H1 (cell line): ENCODE data around the gene USP36. TPM values are rescaled to one million over a fixed set of nuclear protein-coding genes. Genes with fewer than 3 reads are reported as not detected.

ENCODE experiments used
- CTCF ChIA-PET: fragments of 300-600 bp; sonication (Branson Sonifier 250); formaldehyde crosslinking; loops from one replicate; lab custom pipeline; 2021; ENCODE audit not compliant: partially characterized antibody; lab: Charles Lee
- POLR2A ChIA-PET: fragments of 300-600 bp; sonication (Branson Sonifier 250); formaldehyde crosslinking; loops from one replicate; lab custom pipeline; 2021; ENCODE audit warnings: inconsistent platforms; ENCODE audit not compliant: partially characterized antibody; lab: Charles Lee
- DNase-seq, 2 experiments: peaks; one replicate each; pipeline versions ENCODE4 v3.0.0 to v3.0.0-alpha.2; 2010 to 2022; ENCODE audit warnings: low spot score in 2 of 2, low read depth in 1 of 2, mixed read lengths in 1 of 2
- FAIRE-seq: peaks from 2 replicates; lab custom pipeline; 2011; peaks lifted over from hg19 to GRCh38; lab: Jason Lieb, UNC
- H2AFZ ChIP-seq: 2 replicates; pipeline ENCODE4 v1.8.1; 2012; ENCODE audit warnings: low read length, inconsistent platforms
- H2AK5ac ChIP-seq: 2 replicates; pipeline ENCODE4 v1.6.1; 2013; ENCODE audit warnings: low read depth, low read length
- H2BK120ac ChIP-seq: replicated peaks from 2 replicates; pipeline ENCODE3; 2013; ENCODE audit warnings: low read depth, low read length, inconsistent platforms
- H2BK12ac ChIP-seq: 2 replicates; pipeline ENCODE4 v1.6.1; 2013; ENCODE audit warnings: low read depth, low read length
- H2BK15ac ChIP-seq: 2 replicates; pipeline ENCODE4 v1.6.1; 2013; ENCODE audit warnings: low read length
- H2BK20ac ChIP-seq: 2 replicates; pipeline ENCODE4 v1.6.1; 2013; ENCODE audit warnings: low read length
- H2BK5ac ChIP-seq: 2 replicates; pipeline ENCODE4 v1.6.1; 2013; ENCODE audit warnings: low read depth, low read length
- H3K14ac ChIP-seq: 2 replicates; pipeline ENCODE4 v1.6.1; 2013; ENCODE audit warnings: inconsistent platforms; ENCODE audit not compliant: insufficient read length
- H3K18ac ChIP-seq: 2 replicates; pipeline ENCODE4 v1.6.1; 2013; ENCODE audit warnings: low read length; ENCODE audit errors: extremely low read depth
- H3K23ac ChIP-seq: 2 replicates; pipeline ENCODE4 v1.6.1; 2013; ENCODE audit warnings: inconsistent platforms; ENCODE audit not compliant: insufficient read length
- H3K23me2 ChIP-seq: 2 replicates; pipeline ENCODE4 v1.6.1; 2013; ENCODE audit warnings: low read depth, low read length
- H3K27ac ChIP-seq: 2 replicates; pipeline ENCODE4 v1.6.1; 2011; ENCODE audit warnings: low read depth, low read length, inconsistent platforms
- H3K27me3 ChIP-seq, 4 experiments: replicated peaks in 1 of 4; 1 replicate in 1 of 4; 2 replicates in 3 of 4; pipeline versions ENCODE4 v1.6.1 to v1.8.1; 2011 to 2013; ENCODE audit warnings: low read length in 3 of 4, mild to moderate bottlenecking in 3 of 4, inconsistent platforms in 2 of 4, mixed read lengths in 2 of 4, moderate library complexity in 1 of 4; ENCODE audit not compliant: control insufficient read depth in 3 of 4, insufficient read depth in 3 of 4; ENCODE audit errors: extremely low read depth in 1 of 4
- H3K36me3 ChIP-seq, 4 experiments: 2 replicates each; pipeline versions ENCODE4 v1.6.1 to v1.8.1; 2011 to 2013; ENCODE audit warnings: mild to moderate bottlenecking in 4 of 4, low read length in 3 of 4, moderate library complexity in 2 of 4, control low read depth in 1 of 4, inconsistent platforms in 1 of 4; ENCODE audit not compliant: insufficient read depth in 4 of 4, control insufficient read depth in 2 of 4
- H3K4ac ChIP-seq: replicated peaks from 2 replicates; pipeline ENCODE3; 2013; ENCODE audit warnings: low read length, low read depth, mixed read lengths, inconsistent platforms; ENCODE audit not compliant: insufficient read length
- H3K4me1 ChIP-seq, 4 experiments: replicated peaks in 1 of 4; 1 replicate in 1 of 4; 2 replicates in 3 of 4; pipeline versions ENCODE4 v1.6.1 to v1.8.1; 2011 to 2013; ENCODE audit warnings: low read length in 3 of 4, inconsistent platforms in 2 of 4, mixed read lengths in 1 of 4; ENCODE audit not compliant: insufficient read depth in 4 of 4, control insufficient read depth in 3 of 4
- H3K4me2 ChIP-seq, 2 experiments: 2 replicates each; pipeline versions ENCODE4 v1.6.1 to v1.8.1; 2011 to 2013; ENCODE audit warnings: low read depth in 2 of 2, low read length in 2 of 2, control low read depth in 1 of 2, inconsistent platforms in 1 of 2, mild to moderate bottlenecking in 1 of 2; ENCODE audit not compliant: insufficient read depth in 1 of 2
- H3K4me3 ChIP-seq, 4 experiments: fragments of 200-600, 300-600 bp in 1 of 4; sonication (generic), shearing (Covaris generic), sonication (Bioruptor Twin) in 1 of 4; 2 replicates each; pipeline versions ENCODE4 v1.5.1 to v1.8.1; 2011 to 2016; ENCODE audit warnings: low read length in 4 of 4, low read depth in 3 of 4, control low read depth in 2 of 4, inconsistent platforms in 2 of 4, mild to moderate bottlenecking in 2 of 4, mixed read lengths in 1 of 4, moderate library complexity in 1 of 4; ENCODE audit not compliant: insufficient read depth in 2 of 4; ENCODE audit errors: extremely low read depth in 1 of 4
- H3K56ac ChIP-seq: replicated peaks from 2 replicates; pipeline ENCODE3; 2013; ENCODE audit warnings: low read depth, mild to moderate bottlenecking, mixed read lengths, low read length, inconsistent platforms; ENCODE audit not compliant: insufficient read length
- H3K79me1 ChIP-seq: 2 replicates; pipeline ENCODE4 v1.6.1; 2013; ENCODE audit warnings: low read depth, low read length, control low read depth
- H3K79me2 ChIP-seq, 2 experiments: 2 replicates each; pipeline versions ENCODE4 v1.6.1 to v1.8.1; 2012 to 2013; ENCODE audit warnings: low read length in 2 of 2, mild to moderate bottlenecking in 2 of 2, inconsistent platforms in 1 of 2; ENCODE audit not compliant: insufficient read depth in 2 of 2, control insufficient read depth in 1 of 2
- H3K9ac ChIP-seq, 4 experiments: replicated peaks in 1 of 4; 1 replicate in 1 of 4; 2 replicates in 3 of 4; pipeline versions ENCODE4 v1.6.1 to v1.8.1; 2011 to 2013; ENCODE audit warnings: low read depth in 3 of 4, low read length in 3 of 4, control low read depth in 2 of 4, mild to moderate bottlenecking in 2 of 4, moderate library complexity in 2 of 4, inconsistent platforms in 1 of 4; ENCODE audit errors: extremely low read depth in 1 of 4
- H3K9me3 ChIP-seq, 2 experiments: 2 replicates each; pipeline versions ENCODE4 v1.6.1 to v1.8.1; 2012 to 2013; ENCODE audit warnings: mild to moderate bottlenecking in 2 of 2, moderate library complexity in 2 of 2, control low read depth in 1 of 2, inconsistent platforms in 1 of 2, low read depth in 1 of 2, low read length in 1 of 2, mixed read lengths in 1 of 2; ENCODE audit not compliant: insufficient read depth in 2 of 2
- H4K20me1 ChIP-seq, 2 experiments: replicated peaks in 1 of 2; 2 replicates each; pipeline versions ENCODE3 to v1.8.1; 2011 to 2013; ENCODE audit warnings: inconsistent platforms in 2 of 2, low read length in 2 of 2, mild to moderate bottlenecking in 1 of 2; ENCODE audit not compliant: insufficient read depth in 2 of 2, control insufficient read depth in 1 of 2
- H4K5ac ChIP-seq: 2 replicates; pipeline ENCODE4 v1.6.1; 2013; ENCODE audit warnings: low read length, low read depth, mixed read lengths, inconsistent platforms; ENCODE audit not compliant: insufficient read length
- H4K8ac ChIP-seq: 2 replicates; pipeline ENCODE4 v1.8.0; 2013; ENCODE audit warnings: mild to moderate bottlenecking, moderate library complexity, low read length, inconsistent platforms; ENCODE audit not compliant: insufficient read depth; ENCODE audit errors: extremely low read depth
- H4K91ac ChIP-seq: replicated peaks from 2 replicates; pipeline ENCODE3; 2013; ENCODE audit warnings: low read length, mixed read lengths, inconsistent platforms; ENCODE audit not compliant: insufficient read length
- BACH1 ChIP-seq: IDR thresholded peaks from 2 replicates; pipeline ENCODE4 v1.6.1; 2012; ENCODE audit warnings: low read length, improper control_type of control experiment
- BCL11A ChIP-seq, 2 experiments: IDR thresholded peaks; one replicate each; pipeline ENCODE4 v1.6.1; 2011; ENCODE audit warnings: low read depth in 2 of 2, low read length in 2 of 2, mild to moderate bottlenecking in 2 of 2
- CEBPB ChIP-seq: IDR thresholded peaks from 2 replicates; pipeline ENCODE4 v1.6.1; 2012; ENCODE audit warnings: low read depth, low read length
- E2F6 ChIP-seq: IDR thresholded peaks from 2 replicates; pipeline ENCODE4 v1.6.1; 2012; ENCODE audit warnings: inconsistent platforms
- EZH2 ChIP-seq: fragments of 200-600 bp; sonication (generic); IDR thresholded peaks from 2 replicates; pipeline ENCODE4 v1.7.1; 2012; ENCODE audit warnings: low read depth, mild to moderate bottlenecking, moderate library complexity, low read length, inconsistent platforms; ENCODE audit not compliant: severe bottlenecking
- KDM4A ChIP-seq: IDR thresholded peaks from one replicate; pipeline ENCODE4 v1.7.1; 2012; ENCODE audit warnings: low read depth, mild to moderate bottlenecking, moderate library complexity, low read length, inconsistent platforms; ENCODE audit not compliant: severe bottlenecking
- KDM5A ChIP-seq: fragments of 200-600 bp; IDR thresholded peaks from 2 replicates; pipeline ENCODE4 v1.7.1; 2012; ENCODE audit warnings: mild to moderate bottlenecking, low read length, inconsistent platforms, mixed read lengths
- SIRT6 ChIP-seq: IDR thresholded peaks from one replicate; pipeline ENCODE4 v1.7.1; 2012; ENCODE audit warnings: low read length, inconsistent platforms
- SUZ12 ChIP-seq: fragments of 200-600 bp; sonication (generic); IDR thresholded peaks from 2 replicates; pipeline ENCODE4 v1.6.1; 2012; ENCODE audit warnings: mild to moderate bottlenecking, inconsistent platforms, low read length, moderate library complexity, mixed read lengths
- TCF12 ChIP-seq: IDR thresholded peaks from 2 replicates; pipeline ENCODE4 v1.6.1; 2011; ENCODE audit warnings: low read depth, mild to moderate bottlenecking, low read length
- TEAD4 ChIP-seq: IDR thresholded peaks from 2 replicates; pipeline ENCODE4 v1.6.1; 2012; ENCODE audit warnings: low read depth, low read length, inconsistent platforms, mixed read lengths
- WGBS, 2 experiments: shearing (Covaris generic) in 1 of 2; methylation state at CpG; one replicate each; pipeline versions ENCODE4 v1.1.6 to v1.1.7; 2013 to 2015; ENCODE audit warnings: low lambda C conversion rate in 2 of 2, mixed read lengths in 2 of 2, inconsistent platforms in 1 of 2, low coverage in 1 of 2, missing lambda C conversion rate in 1 of 2; ENCODE audit not compliant: insufficient replicate concordance in 2 of 2, insufficient coverage in 1 of 2, insufficient read length in 1 of 2; ENCODE audit errors: extremely low coverage in 1 of 2, missing lambda C conversion rate in 1 of 2; 5-methylcytosine and 5-hydroxymethylcytosine counted together
- polyA plus RNA-seq, 7 experiments: library from polyadenylated mRNA; depleted of rRNA in 3 of 7; stranded (reverse) in 5 of 7; unstranded in 2 of 7; fragments of >200 nt in 5 of 7; fragments of 200-250 nt in 2 of 7; gene quantifications; 1 replicate in 5 of 7; 2 replicates in 1 of 7; 4 replicates in 1 of 7; pipeline versions ENCODE4 v1.2.1 to v1.2.3, GENCODE V29; 2011 to 2013; ENCODE audit warnings: missing spikeins in 2 of 7, mixed read lengths in 2 of 7
- total RNA-seq: library from RNA; stranded (reverse); fragmentation: NEBNext Ultra II Directional; extraction: Animal tissue kit (Norgen Biotek cat#: 25700); gene quantifications from 2 replicates; pipeline ENCODE4 v1.2.1, GENCODE V29; 2021
- TF ChIP-seq, protein P1 (sequence below), 3 experiments: IDR thresholded peaks; 1 replicate in 2 of 3; 2 replicates in 1 of 3; pipeline versions ENCODE4 v1.5.1 to v1.6.1; 2011; ENCODE audit warnings: low read length in 3 of 3, mild to moderate bottlenecking in 3 of 3, inconsistent platforms in 2 of 3, low read depth in 1 of 3, moderate library complexity in 1 of 3; ENCODE audit not compliant: insufficient read depth in 1 of 3; ENCODE audit errors: control extremely low read depth in 1 of 3

USP36 gene
- total and polyA plus RNA-seq, 2 of the 8 experiments (the other 6 are each of a cell fraction or from before 2014, with no cell fraction given), result 40.7 to 67.7 TPM

DNA sequence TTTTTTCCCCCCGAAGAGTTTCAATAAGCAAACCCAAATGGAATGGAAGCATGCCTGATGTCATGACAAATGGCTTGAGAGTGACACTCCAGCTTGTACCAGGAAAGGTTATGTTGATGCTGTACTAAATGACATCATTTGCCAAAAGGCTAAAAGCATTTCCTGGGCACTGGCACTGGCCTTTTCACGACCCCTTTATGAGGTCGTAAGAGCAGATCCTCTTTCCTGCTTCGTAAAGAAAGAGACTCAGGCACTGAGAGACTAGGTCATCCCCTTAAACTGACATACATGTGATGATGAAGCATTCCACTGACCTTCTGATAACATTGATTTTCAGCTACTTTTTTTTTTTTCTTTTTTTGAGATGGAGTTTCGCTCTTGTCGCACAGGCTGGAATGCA is 31.9 kb upstream of the USP36 start:
- Histone ChIP-seq H2AK5ac (no peak overlapping the region), H2BK12ac (no peak overlapping the region), H3K56ac (no peak overlapping the region), H3K9me3 (no peaks in the 10 kb centered on the region), H3K18ac (no peak overlapping the region), H2BK120ac (no peak overlapping the region), H3K36me3 (peaks cover 0 to 16% (median 7%) of the 10 kb centered on the region in 4 experiments; a peak in 3 of 8 replicates), H2BK5ac (no peak overlapping the region), H4K8ac (no peak overlapping the region), H3K23ac (no peak overlapping the region), H3K4me1 (no peaks in the 10 kb centered on the region; a peak in 1 of 7 replicates), H3K9ac (no peak overlapping the region), H3K79me2 (no peaks in the 10 kb centered on the region), H4K20me1 (peaks cover 0 to 4% of the 10 kb centered on the region in 2 experiments), H3K27ac (no peak overlapping the region), H3K4me3 (no peak overlapping the region), H2AFZ (no peak overlapping the region), H3K79me1 (no peaks in the 10 kb centered on the region; the same call in 1 of the 2 replicates), H4K91ac (no peak overlapping the region), H2BK20ac (no peak overlapping the region), H3K27me3 (no peaks in the 10 kb centered on the region), H3K4me2 (no peak overlapping the region), H3K23me2 (no peaks in the 10 kb centered on the region), H3K4ac (no peak overlapping the region), H2BK15ac (no peak overlapping the region), H3K14ac (no peak overlapping the region), H4K5ac (no peak overlapping the region)
- FAIRE-seq (no peak), DNase-seq (no peak)
- ChIA-PET POLR2A (no interaction called here), CTCF (interaction anchor here (1.0 to 6.3 kb wide), 4 partner anchors 8 to 99 kb away, joined by 4 to 30 read pairs (median 9); no protein-coding TSS in a partner anchor)
- 89% methylated on average over 6 of the region's 6 CpGs; no CpG with 5 or more reads in 1 of the 2 experiments for WGBS, 2 experiments
- TF ChIP-seq CEBPB (no peak), BCL11A (IDR thresholded peaks at IDR 0.05; ENCODE audit: low read depth in 2 of 2, low read length in 2 of 2) (no peak), SIRT6 (no peak), KDM5A (no peak), TCF12 (no peak), SUZ12 (no peak), KDM4A (no peak), BACH1 (no peak), TEAD4 (no peak), EZH2 (no peak), E2F6 (no peak)
- TF ChIP-seq, protein P1, sequence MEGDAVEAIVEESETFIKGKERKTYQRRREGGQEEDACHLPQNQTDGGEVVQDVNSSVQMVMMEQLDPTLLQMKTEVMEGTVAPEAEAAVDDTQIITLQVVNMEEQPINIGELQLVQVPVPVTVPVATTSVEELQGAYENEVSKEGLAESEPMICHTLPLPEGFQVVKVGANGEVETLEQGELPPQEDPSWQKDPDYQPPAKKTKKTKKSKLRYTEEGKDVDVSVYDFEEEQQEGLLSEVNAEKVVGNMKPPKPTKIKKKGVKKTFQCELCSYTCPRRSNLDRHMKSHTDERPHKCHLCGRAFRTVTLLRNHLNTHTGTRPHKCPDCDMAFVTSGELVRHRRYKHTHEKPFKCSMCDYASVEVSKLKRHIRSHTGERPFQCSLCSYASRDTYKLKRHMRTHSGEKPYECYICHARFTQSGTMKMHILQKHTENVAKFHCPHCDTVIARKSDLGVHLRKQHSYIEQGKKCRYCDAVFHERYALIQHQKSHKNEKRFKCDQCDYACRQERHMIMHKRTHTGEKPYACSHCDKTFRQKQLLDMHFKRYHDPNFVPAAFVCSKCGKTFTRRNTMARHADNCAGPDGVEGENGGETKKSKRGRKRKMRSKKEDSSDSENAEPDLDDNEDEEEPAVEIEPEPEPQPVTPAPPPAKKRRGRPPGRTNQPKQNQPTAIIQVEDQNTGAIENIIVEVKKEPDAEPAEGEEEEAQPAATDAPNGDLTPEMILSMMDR (IDR thresholded peaks at IDR 0.05; ENCODE audit: control extremely low read depth in 1 of 3, insufficient read depth in 1 of 3, low read depth in 1 of 3, low read length in 3 of 3), result no peak
